Measurements from ENCODE around the gene ELMO2.

GRCh38 chr20:46342451-46343347, 63.7 kb downstream of the ELMO2 start:
- TF ChIP-seq MCM7 (IDR thresholded peaks at IDR 0.05), result no peak
- no peak for TF ChIP-seq EP300 (IDR thresholded peaks at IDR 0.05; ENCODE audit: low read length)
- no peak for TF ChIP-seq SIN3A (IDR thresholded peaks at IDR 0.05; ENCODE audit: borderline replicate concordance in 2 of 2, control insufficient read depth in 1 of 2, low read depth in 2 of 2, low read length in 2 of 2)
- TF ChIP-seq CTCF (IDR thresholded peaks at IDR 0.05 in 2 of 3, conservative IDR thresholded peaks at IDR 0.05 in 1 of 3; ENCODE audit: insufficient read depth in 2 of 3, low read depth in 1 of 3, low read length in 3 of 3), result no peak
- no peak for TF ChIP-seq PBX2 (CRISPR knock-in tag; IDR thresholded peaks at IDR 0.05; ENCODE audit: low read depth)
- no peak for TF ChIP-seq PBX2 (tag; conservative IDR thresholded peaks at IDR 0.05; ENCODE audit: low read depth)
- no peak for TF ChIP-seq ZNF780A (CRISPR knock-in tag; IDR thresholded peaks at IDR 0.05)
